DMS79 treated with DMSO at 0.1 percent for 48 hours (cell line): ENCODE results near the gene SIGLEC1.

ENCODE experiments used
- DNase-seq: peaks from one replicate; lab custom pipeline; 2025; lab: John Stamatoyannopoulos, UW

Gene SIGLEC1

DNA sequence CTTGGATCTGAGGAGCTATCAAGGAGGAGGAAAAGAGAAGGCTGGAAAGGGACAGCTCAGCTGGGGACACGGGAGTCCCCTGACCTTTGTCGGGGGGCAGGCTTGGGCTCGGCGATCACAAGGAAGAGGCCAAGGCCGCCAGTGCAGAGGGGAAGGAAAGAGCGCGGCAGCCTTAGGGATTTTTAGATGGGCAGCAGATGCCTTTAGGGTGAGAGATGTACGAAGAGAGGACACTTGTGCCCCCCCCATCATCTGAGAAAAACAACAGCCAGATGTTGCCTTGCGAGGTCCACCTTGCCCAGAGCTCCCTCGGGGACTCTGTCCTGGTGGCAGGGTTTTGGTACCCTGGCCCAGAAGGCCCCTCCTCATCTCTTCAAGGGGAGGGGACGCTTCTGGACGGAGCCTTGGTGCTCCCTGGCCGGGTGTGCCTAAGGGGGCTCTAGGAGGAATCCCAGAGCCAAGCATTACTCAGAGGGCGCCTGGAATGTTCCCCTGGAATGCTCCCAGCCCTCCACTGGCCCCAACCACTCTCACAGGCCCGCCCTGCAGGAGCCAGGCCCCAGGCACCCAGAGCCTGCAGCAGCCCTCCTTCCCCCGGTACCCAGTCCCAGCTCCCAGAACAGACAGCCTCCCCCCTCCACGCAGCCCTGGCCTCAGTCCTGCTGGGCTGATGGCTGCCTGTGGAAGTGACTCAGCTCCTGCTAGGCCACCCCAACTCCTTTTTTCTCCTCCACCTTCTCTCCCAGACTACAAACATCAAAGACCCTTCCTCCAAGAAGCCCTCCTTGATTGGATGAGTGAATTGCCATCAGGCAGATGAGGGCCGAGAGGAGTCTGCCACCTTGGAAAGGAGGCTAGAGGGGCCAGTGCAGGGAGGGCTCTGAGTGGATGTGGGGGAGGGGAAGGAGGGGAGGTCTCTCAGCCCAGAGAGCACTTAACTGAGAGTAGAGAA lies 32.4 kb downstream of the SIGLEC1 start:
- no peak for DNase-seq

- no peak for DNase-seq
Observed at GRCh38 chr20:3678856-3679720, 33.3 kb downstream of the SIGLEC1 start.

DNA sequence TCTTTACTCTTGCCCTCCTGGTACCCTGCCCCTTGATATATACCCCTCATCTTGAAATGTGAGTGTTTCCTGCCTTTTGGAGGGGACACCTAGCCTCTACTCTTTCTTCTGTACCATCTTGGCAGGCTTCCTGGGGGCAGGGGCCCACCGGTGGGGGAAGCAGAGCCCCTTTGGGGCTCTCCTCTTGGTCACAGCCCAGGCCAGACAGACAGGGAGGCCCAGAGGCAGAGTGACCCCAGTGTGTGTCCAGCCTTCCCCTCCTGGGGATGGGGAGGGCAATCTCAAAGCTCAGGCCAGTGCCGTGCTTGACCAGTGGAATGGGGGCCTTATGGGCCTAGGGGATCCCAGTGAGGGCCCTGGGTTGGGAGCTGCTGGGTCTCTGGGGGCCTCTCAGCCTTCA lies 34.2 kb downstream of the SIGLEC1 start:
- DNase-seq = no peak

DNA sequence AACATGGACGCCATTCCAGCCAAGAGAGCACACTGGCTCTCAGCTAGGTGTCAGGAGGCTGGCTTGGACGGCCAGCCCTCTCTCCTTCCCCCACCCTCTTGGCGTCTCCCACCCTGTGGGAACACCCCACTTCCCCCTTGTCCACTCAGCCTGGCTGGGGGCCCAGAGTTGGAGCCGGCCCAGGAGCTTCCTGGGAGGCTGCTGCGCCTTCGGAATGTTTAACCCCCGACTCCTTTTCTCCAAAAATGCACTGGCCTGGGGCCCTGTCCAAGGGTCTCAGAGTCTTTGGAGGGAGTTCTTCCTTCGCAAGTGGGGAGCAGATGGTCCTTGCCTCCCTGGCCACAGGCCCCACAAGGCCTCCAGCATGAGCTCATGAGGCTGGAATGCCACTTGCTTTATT lies 34.7 kb downstream of the SIGLEC1 start:
- DNase-seq = no peak

DNA sequence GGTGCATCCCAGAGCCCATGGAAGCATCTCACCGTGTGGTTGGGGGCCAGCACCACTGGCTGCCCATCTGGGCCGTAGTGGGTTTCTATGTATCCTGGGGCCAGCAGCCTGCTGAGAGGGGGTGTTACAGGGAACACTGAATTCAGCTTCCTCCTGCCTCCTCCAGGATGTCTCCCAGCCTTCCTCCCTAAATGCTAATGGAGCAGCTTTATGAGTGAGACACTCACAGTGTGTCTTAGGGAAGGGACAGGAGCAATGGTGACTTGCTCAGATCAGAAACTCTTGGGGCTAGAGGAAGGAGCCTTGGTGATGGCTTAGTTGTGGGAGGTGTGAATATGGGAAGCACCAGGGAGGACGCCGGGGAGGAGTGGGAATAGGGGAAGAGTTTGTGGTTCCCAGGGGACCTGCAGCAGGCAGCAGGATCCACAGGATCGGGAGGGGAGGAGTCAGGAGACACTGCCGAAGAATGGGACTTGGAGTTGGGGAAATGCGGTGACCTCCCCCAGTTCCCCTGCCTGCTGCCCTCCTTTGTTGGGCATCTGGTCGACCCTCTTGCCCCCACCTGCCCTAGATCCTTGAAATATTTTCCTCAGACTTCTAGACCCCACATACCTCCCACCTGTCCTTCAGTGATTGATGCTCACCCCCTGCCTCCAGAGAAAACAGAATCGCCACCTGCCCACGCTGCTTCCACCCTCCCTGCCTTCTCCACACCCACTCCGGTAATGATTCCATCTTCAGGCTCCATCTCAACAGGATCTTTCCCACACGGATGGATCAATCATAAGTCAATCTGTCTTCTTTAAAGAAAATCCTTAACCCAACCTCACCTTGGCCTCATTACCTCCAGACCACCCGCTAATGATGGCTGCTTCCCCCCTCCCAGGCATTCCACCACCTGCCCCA lies 37.2 kb downstream of the SIGLEC1 start:
- no peak for DNase-seq

GRCh38 chr20:3674447-3674846 lies 38.0 kb downstream of the SIGLEC1 start:
- DNase-seq = no peak

- DNase-seq = no peak
Observed at GRCh38 chr20:3673221-3674070, 39.0 kb downstream of the SIGLEC1 start.

DNA sequence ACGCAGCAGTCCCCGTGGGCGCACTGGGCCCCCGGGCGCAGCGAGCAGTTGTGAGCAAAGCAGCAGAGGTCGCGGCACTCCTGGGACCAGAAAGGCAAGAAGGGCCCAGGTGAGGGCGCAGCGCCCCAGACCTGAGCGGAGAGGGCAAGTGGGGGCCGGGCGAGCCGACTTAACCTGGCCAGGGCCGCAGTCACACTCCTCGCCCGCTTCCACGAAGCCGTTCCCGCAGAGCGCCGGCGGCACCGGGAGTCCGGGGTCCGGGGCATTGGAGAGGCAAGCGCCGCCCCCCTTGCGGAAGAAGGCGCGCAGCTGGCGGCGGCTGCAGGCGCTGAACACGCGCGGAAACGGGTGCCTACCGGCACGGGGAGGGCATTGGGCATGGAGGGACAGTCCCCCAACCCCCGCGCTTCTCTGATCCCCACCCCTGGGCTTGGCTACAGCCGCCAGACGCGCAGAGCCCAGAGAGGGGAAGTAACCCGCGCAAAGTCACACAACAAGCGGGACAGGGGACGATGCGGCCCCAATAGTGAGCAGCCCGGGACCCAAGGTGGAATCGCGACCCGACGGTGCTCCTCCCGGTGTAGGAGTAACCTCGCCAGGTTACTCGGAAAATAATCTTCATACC lies 39.7 kb downstream of the SIGLEC1 start:
- DNase-seq = no peak

DNA sequence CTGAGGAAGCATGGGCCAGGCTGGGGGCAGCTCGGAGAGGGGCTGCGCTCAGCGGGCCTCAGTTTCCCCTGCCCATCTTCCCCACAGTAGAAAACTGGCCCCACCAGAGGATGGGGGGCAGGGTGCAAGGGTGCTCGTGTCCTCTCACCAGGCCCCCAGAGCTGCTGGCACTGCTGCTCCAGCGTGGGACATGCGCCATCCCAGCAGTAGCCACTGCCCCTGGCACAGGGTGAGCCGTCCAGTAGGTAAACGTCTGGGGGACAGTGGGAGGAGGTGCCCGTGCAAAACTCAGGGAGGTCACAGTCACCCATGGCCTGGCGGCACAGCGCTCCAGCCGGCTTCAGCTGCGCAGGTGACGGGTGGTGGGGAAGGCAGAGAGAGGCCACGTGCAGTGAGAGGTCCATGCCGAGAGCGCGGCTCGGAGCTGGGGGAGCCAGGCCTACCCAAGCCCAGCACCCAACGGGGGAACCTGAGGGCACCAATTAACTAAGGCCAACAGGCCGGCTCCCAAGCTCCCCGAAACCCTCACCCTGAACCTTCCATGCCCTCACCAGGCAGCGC lies 40.3 kb downstream of the SIGLEC1 start:
- no peak for DNase-seq

- no peak for DNase-seq
Observed at GRCh38 chr20:3670945-3671344, 41.5 kb downstream of the SIGLEC1 start.

GRCh38 chr20:3670511-3670910 lies 41.9 kb downstream of the SIGLEC1 start:
- DNase-seq = peak; percentile 47

DNA sequence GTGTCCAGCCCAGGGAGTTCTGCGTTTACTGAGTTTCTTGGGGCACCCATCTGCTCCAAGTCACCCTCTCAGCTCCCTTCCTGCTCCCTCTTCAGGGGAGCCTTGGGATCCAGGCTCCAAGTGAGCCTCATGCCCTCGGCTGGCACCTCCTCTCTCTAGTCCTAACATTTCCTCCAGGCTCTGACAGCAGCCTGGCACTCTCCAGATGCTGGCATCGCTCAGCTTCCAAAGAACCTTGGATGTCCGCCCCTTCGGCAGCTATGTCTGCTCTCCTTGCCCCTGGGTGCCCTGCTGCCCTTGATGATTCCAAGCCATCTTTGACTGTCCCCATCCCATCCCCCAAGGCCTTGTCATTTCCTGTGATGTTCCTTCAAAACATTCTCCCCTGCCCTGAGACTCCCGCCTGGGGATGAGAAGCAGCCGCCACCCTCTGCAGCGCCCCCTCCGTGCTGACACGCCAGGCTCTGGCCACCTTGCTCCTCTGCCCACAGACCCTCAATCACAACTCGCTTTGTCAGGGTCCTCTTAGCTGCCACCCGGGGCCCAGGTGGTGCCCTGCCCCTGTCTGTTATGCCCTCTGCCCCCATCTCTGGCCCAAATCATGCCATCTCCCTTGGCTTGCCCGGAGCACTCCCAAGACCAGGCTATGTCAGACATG lies 42.6 kb downstream of the SIGLEC1 start:
- DNase-seq = no peak

GRCh38 chr20:3667434-3668037 lies 44.9 kb downstream of the SIGLEC1 start:
- no peak for DNase-seq

DNA sequence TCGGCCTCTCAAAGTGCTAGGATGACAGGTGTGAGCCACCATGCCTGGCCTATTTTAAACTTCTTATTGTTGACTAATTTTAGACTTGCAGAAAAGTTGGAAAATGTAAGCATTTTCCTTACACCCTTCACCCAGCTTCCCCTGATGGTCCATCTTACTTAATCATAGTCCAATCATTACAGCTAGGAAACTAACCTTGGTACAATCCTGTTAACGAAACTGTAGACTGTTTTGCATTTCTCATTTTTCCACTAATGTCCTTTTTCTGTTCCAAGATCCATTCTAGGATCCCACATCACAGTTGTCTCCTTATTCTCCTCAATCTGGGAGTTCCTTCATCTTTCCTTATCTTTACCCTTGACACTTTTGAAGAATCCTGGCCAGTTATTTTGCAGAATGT lies 48.5 kb downstream of the SIGLEC1 start:
- DNase-seq = no peak

- no peak for DNase-seq
Observed at GRCh38 chr20:3663031-3663701, 49.2 kb downstream of the SIGLEC1 start, which contains the start of gene GFRA4. Gene GFRA4, minus strand, starts transcription at chr20:3663399. Its CDS starts 0 bp downstream, at chr20:3663399.
